ENCODE data around the gene CLEC20A. TPM values are rescaled to one million over a fixed set of nuclear protein-coding genes. Genes with fewer than 3 reads are reported as not detected.

CLEC20A gene
- polyA plus RNA-seq, 1 donor (not counting 4 experiments of a cell fraction or from before 2014, with no cell fraction given), result not detected

- Histone ChIP-seq H3K9ac (ENCODE audit: control insufficient read depth, extremely low read depth, insufficient read depth, low read length) (no peak overlapping the region), H3K36me3 (ENCODE audit: control insufficient read depth in 2 of 2, extremely low read depth in 1 of 2, insufficient read depth in 2 of 2, low read length in 2 of 2) (no peaks in the 10 kb centered on the region), H3K79me2 (ENCODE audit: control insufficient read depth, insufficient read depth, low read length) (no peaks in the 10 kb centered on the region), H3K4me2 (ENCODE audit: control insufficient read depth, extremely low read depth, insufficient read depth, low read depth, low read length) (peak overlapping the region; percentile 17), H3K27ac (ENCODE audit: control insufficient read depth, insufficient read depth, low read length) (no peak overlapping the region), H3K9me3 (ENCODE audit: control insufficient read depth, low read depth, low read length) (no peaks in the 10 kb centered on the region), H3K9me1 (ENCODE audit: control insufficient read depth, extremely low read depth, insufficient read depth, low read length) (no peaks in the 10 kb centered on the region), H2AFZ (ENCODE audit: control insufficient read depth, low read length) (no peak overlapping the region), H4K20me1 (ENCODE audit: control insufficient read depth, extremely low read depth, insufficient read depth, low read length) (no peaks in the 10 kb centered on the region), H3K4me1 (ENCODE audit: control insufficient read depth, extremely low read depth, insufficient read depth, low read length) (peaks cover 25% of the 10 kb centered on the region), H3K4me3 (ENCODE audit: control insufficient read depth in 2 of 3, extremely low read depth in 1 of 3, insufficient read depth in 2 of 3, low read depth in 1 of 3, low read length in 3 of 3) (no peak overlapping the region), H3K27me3 (ENCODE audit: control insufficient read depth, extremely low read depth, insufficient read depth, low read length) (no peaks in the 10 kb centered on the region)
- dilution Hi-C loops (cut with MboI; ENCODE audit: extremely low pct_ligation_motif_present, low sequenced_read_pairs), result no loop called here
- TF ChIP-seq, protein P1, sequence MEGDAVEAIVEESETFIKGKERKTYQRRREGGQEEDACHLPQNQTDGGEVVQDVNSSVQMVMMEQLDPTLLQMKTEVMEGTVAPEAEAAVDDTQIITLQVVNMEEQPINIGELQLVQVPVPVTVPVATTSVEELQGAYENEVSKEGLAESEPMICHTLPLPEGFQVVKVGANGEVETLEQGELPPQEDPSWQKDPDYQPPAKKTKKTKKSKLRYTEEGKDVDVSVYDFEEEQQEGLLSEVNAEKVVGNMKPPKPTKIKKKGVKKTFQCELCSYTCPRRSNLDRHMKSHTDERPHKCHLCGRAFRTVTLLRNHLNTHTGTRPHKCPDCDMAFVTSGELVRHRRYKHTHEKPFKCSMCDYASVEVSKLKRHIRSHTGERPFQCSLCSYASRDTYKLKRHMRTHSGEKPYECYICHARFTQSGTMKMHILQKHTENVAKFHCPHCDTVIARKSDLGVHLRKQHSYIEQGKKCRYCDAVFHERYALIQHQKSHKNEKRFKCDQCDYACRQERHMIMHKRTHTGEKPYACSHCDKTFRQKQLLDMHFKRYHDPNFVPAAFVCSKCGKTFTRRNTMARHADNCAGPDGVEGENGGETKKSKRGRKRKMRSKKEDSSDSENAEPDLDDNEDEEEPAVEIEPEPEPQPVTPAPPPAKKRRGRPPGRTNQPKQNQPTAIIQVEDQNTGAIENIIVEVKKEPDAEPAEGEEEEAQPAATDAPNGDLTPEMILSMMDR (optimal IDR thresholded peaks at IDR 0.05 in 1 of 3, IDR thresholded peaks at IDR 0.05 in 1 of 3, conservative IDR thresholded peaks at IDR 0.05 in 1 of 3; ENCODE audit: extremely low read depth in 1 of 3, insufficient read depth in 2 of 3, low read length in 3 of 3), result no peak
- TF ChIP-seq EZH2 (IDR thresholded peaks at IDR 0.05; ENCODE audit: low read length), result no peak
- DNase-seq (ENCODE audit: low read depth, low spot score), result peak; percentile 9
- FAIRE-seq, result peak; percentile 69
Measured at GRCh38 chr1:178434360-178434759, 62.4 kb downstream of the CLEC20A start.

Small RNA genes within 50 kb of the gene (small RNA-seq; reads per million reads assigned to genes)
- 0 reads per million in 3 experiments for gene RF00017 (ENCODE audit: insufficient read length in 3 of 3, low read depth in 3 of 3, low replicate concordance in 1 of 3)

Other genes with a start within 250 kb of the CLEC20A start
- gene TEX35, start 16.1 kb upstream of the CLEC20A start, polyA plus RNA-seq, result 0.18 TPM in 1 of 3 replicates, not detected in the others
- 9.1 to 14.8 TPM (median 10.7 TPM) in 3 replicates for gene RALGPS2, start 228.3 kb upstream of the CLEC20A start, polyA plus RNA-seq

All from keratinocyte (primary cell).